Esophagus muscularis mucosa (tissue), 4 donors: Measurements from ENCODE around the gene GPR15. TPM values are rescaled to one million over a fixed set of nuclear protein-coding genes. Genes with fewer than 3 reads are reported as not detected.

Experiments
- DNase-seq: peaks from one replicate; pipeline ENCODE4 v3.0.0-alpha.2; 2017; ENCODE audit errors: extremely low spot score
- H3K27ac ChIP-seq, 4 donors: fragments of 200-600 bp; sonication (generic); replicated peaks in 1 of 4; 1 replicate in 3 of 4; 2 replicates in 1 of 4; pipeline ENCODE4 v1.5.1; 2016 to 2019; ENCODE audit warnings: mild to moderate bottlenecking in 1 of 4
- H3K27me3 ChIP-seq, 4 donors: fragments of 200-600 bp; sonication (generic); one replicate each; pipeline versions ENCODE4 v1.5.1 to v1.6.0; 2016 to 2019
- H3K36me3 ChIP-seq, 4 donors: fragments of 200-600 bp; sonication (generic); one replicate each; pipeline ENCODE4 v1.5.1; 2016 to 2019
- H3K4me1 ChIP-seq, 4 donors: fragments of 200-600 bp; sonication (generic); one replicate each; pipeline ENCODE4 v1.5.1; 2016 to 2019
- H3K4me3 ChIP-seq, 4 donors: fragments of 200-600 bp; sonication (generic); 1 replicate in 2 of 4; 2 replicates in 2 of 4; pipeline ENCODE4 v1.5.1; 2016 to 2019; ENCODE audit warnings: mild to moderate bottlenecking in 4 of 4, moderate library complexity in 1 of 4
- H3K9me3 ChIP-seq, 4 donors: fragments of 200-600 bp; sonication (generic); 1 replicate in 3 of 4; 2 replicates in 1 of 4; pipeline ENCODE4 v1.5.1; 2016 to 2019
- CTCF ChIP-seq, 3 experiments: fragments of 200-600 bp in 2 of 3; fragments of 450-650 bp in 1 of 3; sonication (generic) in 2 of 3; IDR thresholded peaks; one replicate each; pipeline ENCODE4 v1.5.1; 2017 to 2019; ENCODE audit warnings: antibody characterized with exemption in 3 of 3, mild to moderate bottlenecking in 2 of 3, moderate library complexity in 1 of 3
- EP300 ChIP-seq: sonication (generic); formaldehyde crosslinking; IDR thresholded peaks from one replicate; pipeline ENCODE4 v1.6.1; 2017; ENCODE audit warnings: antibody characterized with exemption
- POLR2A ChIP-seq: fragments of 450-650 bp; IDR thresholded peaks from one replicate; pipeline ENCODE4 v1.6.1; 2017; ENCODE audit warnings: antibody characterized with exemption, moderate library complexity, mild to moderate bottlenecking, low read depth
- POLR2AphosphoS5 ChIP-seq, 2 donors: sonication (generic); formaldehyde crosslinking; IDR thresholded peaks; one replicate each; pipeline ENCODE4 v1.6.1; 2017; ENCODE audit warnings: antibody characterized with exemption in 2 of 2
- WGBS: methylation state at CpG from one replicate; pipeline ENCODE4 v1.1.5; 2018; 5-methylcytosine and 5-hydroxymethylcytosine counted together
- intact Hi-C: fragments of 100-400 bp; cut with DNase I; formaldehyde crosslinking; loops from one replicate; pipeline ENCODE4 v1.15.1; 2023
- total RNA-seq, 4 donors: library from RNA; depleted of rRNA; stranded (reverse); fragments of >200 nt; gene quantifications; one replicate each; pipeline versions ENCODE4 v1.1.0 to v1.2.1, GENCODE V29; 2016

GPR15 gene
- total RNA-seq, 4 donors from 2014 or later = 0.32 TPM; not detected in 3

- H3K4me1 ChIP-seq = no peaks in the 10 kb centered on the region
- WGBS = 92% methylated on average over 2 of the region's 2 CpGs
Measured at GRCh38 chr3:98560911-98561310, 29.1 kb downstream of the GPR15 start.

GRCh38 chr3:98561727-98562521, 30.1 kb downstream of the GPR15 start:
- WGBS = 80% methylated on average over 5 of the region's 5 CpGs
- H3K27ac ChIP-seq = no peak overlapping the region
- H3K4me1 ChIP-seq = no peaks in the 10 kb centered on the region
- no peaks in the 10 kb centered on the region for H3K27me3 ChIP-seq
- no peaks in the 10 kb centered on the region for H3K9me3 ChIP-seq
- TF ChIP-seq POLR2A (no peak), EP300 (no peak), CTCF (IDR thresholded peaks at IDR 0.05) (no peak), POLR2AphosphoS5 (IDR thresholded peaks at IDR 0.05) (no peak)
- DNase-seq = no peak
- intact Hi-C loops = no loop called here
- H3K36me3 ChIP-seq = no peaks in the 10 kb centered on the region
- no peak overlapping the region for H3K4me3 ChIP-seq

More at GRCh38 chr3:98560911-98561310, 29.1 kb downstream of the GPR15 start:
- no peaks in the 10 kb centered on the region for H3K27me3 ChIP-seq
- no peaks in the 10 kb centered on the region for H3K36me3 ChIP-seq
- no peak for DNase-seq
- no peak overlapping the region for H3K27ac ChIP-seq
- intact Hi-C loops = no loop called here
- no peaks in the 10 kb centered on the region for H3K9me3 ChIP-seq
- no peak for TF ChIP-seq EP300
- TF ChIP-seq POLR2A = no peak
- no peak for TF ChIP-seq POLR2AphosphoS5 (IDR thresholded peaks at IDR 0.05)
- TF ChIP-seq CTCF (IDR thresholded peaks at IDR 0.05) = no peak
- no peak overlapping the region for H3K4me3 ChIP-seq

- no peak overlapping the region for H3K4me3 ChIP-seq
- H3K27me3 ChIP-seq = no peaks in the 10 kb centered on the region
- no peaks in the 10 kb centered on the region for H3K36me3 ChIP-seq
- DNase-seq = no peak
- H3K4me1 ChIP-seq = no peaks in the 10 kb centered on the region
- no peaks in the 10 kb centered on the region for H3K9me3 ChIP-seq
- intact Hi-C loops = no loop called here
- TF ChIP-seq CTCF (IDR thresholded peaks at IDR 0.05) = no peak
- TF ChIP-seq POLR2A = no peak
- TF ChIP-seq EP300 = no peak
- no peak for TF ChIP-seq POLR2AphosphoS5 (IDR thresholded peaks at IDR 0.05)
- 69% methylated on average over 4 of the region's 4 CpGs for WGBS
- H3K27ac ChIP-seq = no peak overlapping the region
Measured at GRCh38 chr3:98563661-98564281, 32.0 kb downstream of the GPR15 start.

GRCh38 chr3:98564282-98565005, 32.7 kb downstream of the GPR15 start:
- Histone ChIP-seq H3K27me3 (no peaks in the 10 kb centered on the region), H3K36me3 (no peaks in the 10 kb centered on the region), H3K27ac (no peak overlapping the region), H3K9me3 (no peaks in the 10 kb centered on the region), H3K4me1 (no peaks in the 10 kb centered on the region), H3K4me3 (no peak overlapping the region)
- TF ChIP-seq CTCF (IDR thresholded peaks at IDR 0.05) = no peak
- no peak for TF ChIP-seq EP300
- no peak for TF ChIP-seq POLR2A
- TF ChIP-seq POLR2AphosphoS5 (IDR thresholded peaks at IDR 0.05) = no peak
- WGBS = 80% methylated on average over 7 of the region's 7 CpGs
- DNase-seq = no peak
- intact Hi-C loops = no loop called here
